Stomach smooth muscle (tissue), 2 donors: ENCODE data around the gene CDC23.
A peak's percentile ranks its signal among the peaks of the same experiment; 100 is the strongest.
"Not testable (repeated sequence)": the region's sequence is repeated elsewhere in the genome, so short reads cannot be mapped to it uniquely, and the experiment has no call there.

Source experiments
- H3K27ac ChIP-seq: one replicate; pipeline ENCODE4 v1.7.0; 2013; ENCODE audit warnings: mild to moderate bottlenecking, low read length, inconsistent platforms
- H3K27me3 ChIP-seq, 2 donors: one replicate each; pipeline ENCODE4 v1.7.0; 2013; ENCODE audit warnings: low read length in 2 of 2; ENCODE audit not compliant: insufficient read depth in 2 of 2, control insufficient read depth in 1 of 2
- H3K36me3 ChIP-seq, 2 donors: one replicate each; pipeline ENCODE4 v1.7.0; 2013; ENCODE audit warnings: low read length in 2 of 2; ENCODE audit not compliant: control insufficient read depth in 2 of 2, insufficient read depth in 2 of 2
- H3K4me1 ChIP-seq: one replicate; pipeline ENCODE4 v1.7.0; 2013; ENCODE audit warnings: low read length; ENCODE audit not compliant: control insufficient read depth, insufficient read depth
- H3K4me3 ChIP-seq, 2 donors: one replicate each; pipeline ENCODE4 v1.7.0; 2013; ENCODE audit warnings: low read length in 2 of 2
- H3K9ac ChIP-seq, 2 donors: one replicate each; pipeline ENCODE4 v1.7.0; 2013; ENCODE audit warnings: low read length in 2 of 2, mild to moderate bottlenecking in 1 of 2
- H3K9me3 ChIP-seq, 2 donors: one replicate each; pipeline ENCODE4 v1.7.0; 2013; ENCODE audit warnings: low read length in 2 of 2; ENCODE audit not compliant: control insufficient read depth in 2 of 2
- donor health status: healthy.
- donor health status: Pancreatic carcinoma.

CDC23 gene

DNA sequence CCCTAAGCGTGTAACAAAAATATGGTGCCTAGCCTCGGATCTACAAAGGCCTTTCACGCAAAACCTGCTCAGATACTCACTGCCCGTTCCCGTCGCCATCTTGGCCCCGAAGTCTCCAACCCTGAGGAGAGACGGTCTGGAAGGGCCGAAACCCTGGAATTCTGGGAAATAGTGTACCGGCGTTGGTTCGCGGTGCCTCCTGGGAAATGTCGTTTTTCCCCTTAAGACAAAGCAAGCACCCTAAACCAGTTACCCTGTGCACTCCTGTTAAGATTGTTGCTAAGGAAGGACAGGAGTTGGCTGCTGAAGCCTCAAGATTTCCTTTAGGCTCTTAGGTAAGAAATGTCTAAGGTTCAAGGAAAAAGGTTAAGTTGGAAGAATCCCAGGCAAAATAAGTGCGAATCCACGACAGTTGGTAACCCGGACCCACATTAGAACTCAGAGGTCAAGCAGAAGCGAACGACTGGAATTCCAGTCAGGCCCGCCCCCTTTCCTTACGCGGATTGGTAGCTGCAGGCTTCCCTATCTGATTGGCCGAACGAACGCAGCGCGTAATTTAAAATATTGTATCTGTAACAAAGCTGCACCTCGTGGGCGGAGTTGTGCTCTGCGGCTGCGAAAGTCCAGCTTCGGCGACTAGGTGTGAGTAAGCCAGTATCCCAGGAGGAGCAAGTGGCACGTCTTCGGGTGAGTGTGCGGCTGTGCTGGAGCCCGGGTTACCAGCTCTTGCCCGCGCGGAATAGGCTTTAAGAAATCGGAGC lies 34.4 kb downstream of the CDC23 start, which contains the start of the genes BRD8 and KIF20A:
TSS of gene BRD8 (minus strand) at position 115 of the 761 bp plus-strand sequence. CDS start at position 99, 16 bp downstream.
TSS of gene KIF20A (plus strand) at position 597 of the 761 bp plus-strand sequence. CDS start 569 bp downstream, outside the sequence.
- no peaks in the 10 kb centered on the region for H3K9me3 ChIP-seq
- H3K4me1 ChIP-seq, result peaks cover 14% of the 10 kb centered on the region
- H3K9ac ChIP-seq, result peak within 1 kb of the TSS; percentile 90 to 99
- H3K4me3 ChIP-seq, result peak within 1 kb of the TSS; percentile 97
- H3K27me3 ChIP-seq, result no peaks in the 10 kb centered on the region
- peak within 1 kb of the TSS; percentile 90 for H3K27ac ChIP-seq
- H3K36me3 ChIP-seq, result peaks cover 6 to 11% of the 10 kb centered on the region in 2 donors

GRCh38 chr5:138177941-138178515 lies 35.1 kb downstream of the CDC23 start:
- peak overlapping the region; percentile 90 to 99 for H3K9ac ChIP-seq
- no peaks in the 10 kb centered on the region for H3K27me3 ChIP-seq
- H3K4me3 ChIP-seq, result peak overlapping the region; percentile 97
- peaks cover 14% of the 10 kb centered on the region for H3K4me1 ChIP-seq
- peaks cover 6 to 12% of the 10 kb centered on the region in 2 donors for H3K36me3 ChIP-seq
- H3K9me3 ChIP-seq, result no peaks in the 10 kb centered on the region
- peak overlapping the region; percentile 90 for H3K27ac ChIP-seq

DNA sequence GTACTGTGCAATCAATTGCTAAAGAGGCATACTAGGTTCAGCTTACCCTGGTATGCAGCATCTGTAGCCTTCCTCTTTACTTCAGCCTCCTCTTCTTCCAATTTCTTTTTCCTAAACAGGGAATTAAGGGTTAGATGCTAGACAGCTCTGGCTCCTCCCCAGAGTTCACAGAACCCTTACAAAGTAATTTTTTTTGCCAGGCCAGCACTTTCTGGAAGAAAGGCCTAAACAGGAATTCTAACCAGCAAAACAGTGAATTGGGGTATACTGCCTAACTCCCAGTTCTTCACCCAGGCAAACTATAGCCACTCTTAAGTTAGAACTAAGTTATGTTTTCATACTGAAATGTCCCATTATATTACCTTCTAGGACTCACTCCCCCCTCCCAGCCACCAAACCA lies 42.8 kb downstream of the CDC23 start:
- H3K9me3 ChIP-seq, result no peaks in the 10 kb centered on the region
- H3K27ac ChIP-seq, result no peak overlapping the region
- H3K27me3 ChIP-seq, result no peaks in the 10 kb centered on the region
- peaks cover 58 to 69% of the 10 kb centered on the region in 2 donors for H3K36me3 ChIP-seq
- no peak overlapping the region for H3K9ac ChIP-seq
- H3K4me3 ChIP-seq, result no peak overlapping the region
- no peaks in the 10 kb centered on the region for H3K4me1 ChIP-seq

GRCh38 chr5:138169124-138169523 lies 44.0 kb downstream of the CDC23 start:
- Histone ChIP-seq H3K27ac (no peak overlapping the region), H3K36me3 (peaks cover 70 to 78% of the 10 kb centered on the region in 2 donors), H3K9ac (no peak overlapping the region), H3K27me3 (no peaks in the 10 kb centered on the region), H3K9me3 (no peaks in the 10 kb centered on the region), H3K4me3 (no peak overlapping the region), H3K4me1 (no peaks in the 10 kb centered on the region)

GRCh38 chr5:138163721-138164120 lies 49.4 kb downstream of the CDC23 start:
- Histone ChIP-seq H3K9me3 (no peaks in the 10 kb centered on the region), H3K36me3 (peaks cover 88 to 92% of the 10 kb centered on the region in 2 donors), H3K4me3 (no peak overlapping the region)

DNA sequence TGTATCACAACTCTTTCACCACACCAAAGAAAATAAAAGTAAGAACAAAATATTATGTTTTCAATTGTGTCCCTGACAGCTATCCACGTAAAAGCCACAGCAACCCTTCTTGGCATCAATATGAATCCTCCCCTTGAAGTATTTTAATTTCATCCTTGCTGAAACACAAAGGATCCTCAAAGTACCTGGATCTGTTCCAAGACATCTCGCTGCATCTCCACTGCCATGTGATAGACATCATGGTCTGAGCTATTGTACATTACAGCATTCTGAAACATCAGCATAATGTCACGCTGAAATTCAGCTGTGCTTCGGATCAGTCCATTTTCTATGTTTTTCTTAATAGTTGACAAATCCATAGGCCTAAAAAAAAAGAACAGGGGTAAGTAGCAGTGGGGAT lies 52.4 kb downstream of the CDC23 start:
- H3K9me3 ChIP-seq, result no peaks in the 10 kb centered on the region
- H3K27ac ChIP-seq, result no peak overlapping the region
- no peaks in the 10 kb centered on the region for H3K27me3 ChIP-seq
- H3K4me1 ChIP-seq, result no peaks in the 10 kb centered on the region
- no peak overlapping the region for H3K9ac ChIP-seq
- peaks cover 79 to 82% of the 10 kb centered on the region in 2 donors for H3K36me3 ChIP-seq
- H3K4me3 ChIP-seq, result no peak overlapping the region

More at GRCh38 chr5:138163721-138164120, 49.4 kb downstream of the CDC23 start:
- H3K9ac ChIP-seq, result no peak overlapping the region
- H3K27me3 ChIP-seq, result no peaks in the 10 kb centered on the region
- no peak overlapping the region for H3K27ac ChIP-seq
- no peaks in the 10 kb centered on the region for H3K4me1 ChIP-seq

DNA sequence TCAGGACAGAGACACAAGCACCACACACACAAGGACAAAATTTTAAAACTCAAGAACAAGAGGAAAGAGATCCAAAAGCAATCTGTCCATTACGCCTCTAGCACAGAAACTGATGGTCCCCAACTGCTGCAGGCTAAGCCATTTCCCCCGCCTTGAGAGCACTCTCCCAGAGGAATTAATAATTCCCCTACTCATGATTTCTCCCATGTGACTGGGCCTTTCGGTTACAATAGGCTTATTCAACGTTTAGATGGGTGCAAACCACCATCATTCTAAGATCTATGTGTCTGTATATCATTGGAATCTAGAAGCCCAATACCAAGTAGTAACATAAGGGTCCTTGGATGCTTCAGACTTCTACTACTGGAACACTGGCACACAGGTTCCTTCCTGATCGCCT lies 53.5 kb downstream of the CDC23 start:
- Histone ChIP-seq H3K36me3 (peaks cover 70 to 72% of the 10 kb centered on the region in 2 donors), H3K4me1 (no peaks in the 10 kb centered on the region), H3K9ac (no peak overlapping the region), H3K4me3 (no peak overlapping the region), H3K27ac (no peak overlapping the region), H3K27me3 (no peaks in the 10 kb centered on the region), H3K9me3 (no peaks in the 10 kb centered on the region)

DNA sequence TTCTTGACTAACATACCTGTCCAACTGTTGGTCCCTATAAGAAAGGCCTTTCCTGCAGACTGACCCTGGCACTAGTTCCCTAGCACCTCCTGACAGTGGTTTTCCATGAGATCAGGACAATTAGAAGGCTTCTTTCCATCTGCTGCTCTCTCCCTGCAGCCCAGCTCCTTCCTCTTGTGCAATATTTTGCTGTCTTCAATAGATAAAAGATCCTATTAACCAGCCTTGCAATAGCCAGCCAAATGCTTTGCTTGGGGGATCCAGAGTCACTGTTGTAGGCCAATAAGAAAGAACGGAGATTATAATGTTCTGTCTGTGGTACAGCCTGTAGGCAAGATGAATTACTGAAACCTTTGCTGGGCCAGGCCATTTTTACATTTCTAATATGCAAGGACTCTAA lies 55.5 kb downstream of the CDC23 start:
- Histone ChIP-seq H3K9ac (no peak overlapping the region), H3K4me3 (no peak overlapping the region), H3K9me3 (no peaks in the 10 kb centered on the region), H3K27ac (no peak overlapping the region), H3K36me3 (peaks cover 50 to 53% of the 10 kb centered on the region in 2 donors), H3K4me1 (no peaks in the 10 kb centered on the region), H3K27me3 (no peaks in the 10 kb centered on the region)

DNA sequence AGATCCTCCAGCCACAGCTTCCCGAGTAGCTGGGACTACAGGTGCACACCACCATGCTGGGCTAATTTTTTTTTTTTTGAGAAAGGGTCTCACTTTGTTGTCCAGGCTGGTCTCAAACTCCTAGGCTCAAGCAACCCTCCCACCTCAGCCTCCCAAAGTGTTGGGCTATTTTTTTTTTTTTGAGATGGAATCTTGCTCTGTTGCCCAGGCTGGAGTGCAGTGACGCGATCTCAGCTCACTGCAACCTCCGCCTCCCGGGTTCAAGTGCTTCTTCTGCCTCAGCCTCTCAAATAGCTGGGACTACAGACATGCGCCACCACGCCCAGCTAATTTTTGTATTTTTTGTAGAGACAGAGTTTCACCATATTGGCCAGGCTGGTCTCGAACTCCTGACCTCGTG lies 57.1 kb downstream of the CDC23 start:
- not testable (repeated sequence) for H3K4me3 ChIP-seq, H3K9me3 ChIP-seq, H3K9ac ChIP-seq, H3K4me1 ChIP-seq, H3K27me3 ChIP-seq, H3K27ac ChIP-seq
- peaks cover 38 to 43% of the 10 kb centered on the region in 2 donors for H3K36me3 ChIP-seq

DNA sequence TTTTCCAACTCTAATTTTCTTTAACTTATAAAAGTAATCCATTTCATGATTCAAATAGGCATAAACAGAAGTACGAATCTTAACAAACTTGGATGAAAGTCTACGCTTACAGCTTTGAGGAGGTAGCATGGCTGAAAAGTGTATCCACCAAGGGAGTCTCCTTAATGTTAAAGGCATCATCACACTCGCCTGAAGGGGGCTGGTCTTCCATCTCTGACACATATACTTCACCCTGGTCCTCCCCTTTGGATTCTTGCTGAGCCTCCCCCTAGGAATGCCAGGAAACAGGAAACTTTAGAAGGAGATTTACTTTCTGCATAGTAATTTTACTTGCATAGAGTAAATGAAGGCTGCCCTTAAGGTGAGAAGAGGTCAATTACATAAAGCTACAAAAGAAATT lies 63.6 kb downstream of the CDC23 start:
- H3K27ac ChIP-seq, result no peak overlapping the region

GRCh38 chr5:138148811-138149210 lies 64.3 kb downstream of the CDC23 start:
- Histone ChIP-seq H3K9me3 (no peaks in the 10 kb centered on the region), H3K36me3 (no peaks in the 10 kb centered on the region), H3K4me1 (no peaks in the 10 kb centered on the region), H3K4me3 (no peak overlapping the region), H3K9ac (no peak overlapping the region), H3K27me3 (no peaks in the 10 kb centered on the region), H3K27ac (no peak overlapping the region)

More for the DNA sequence above, 63.6 kb downstream of the CDC23 start:
- no peak overlapping the region for H3K9ac ChIP-seq
- H3K9me3 ChIP-seq, result no peaks in the 10 kb centered on the region
- H3K27me3 ChIP-seq, result no peaks in the 10 kb centered on the region
- no peaks in the 10 kb centered on the region for H3K36me3 ChIP-seq
- no peaks in the 10 kb centered on the region for H3K4me1 ChIP-seq
- H3K4me3 ChIP-seq, result no peak overlapping the region
